GM11168 (cell line): ENCODE results near the gene BBOF1.

Source experiments
- in situ Hi-C: fragments of 300-500 bp; cut with MboI; formaldehyde crosslinking; loops from one replicate; pipeline ENCODE4 v1.12.0; 2022; ENCODE audit warnings: low sequenced_read_pairs; ENCODE audit not compliant: unreplicated experiment

BBOF1 gene

DNA sequence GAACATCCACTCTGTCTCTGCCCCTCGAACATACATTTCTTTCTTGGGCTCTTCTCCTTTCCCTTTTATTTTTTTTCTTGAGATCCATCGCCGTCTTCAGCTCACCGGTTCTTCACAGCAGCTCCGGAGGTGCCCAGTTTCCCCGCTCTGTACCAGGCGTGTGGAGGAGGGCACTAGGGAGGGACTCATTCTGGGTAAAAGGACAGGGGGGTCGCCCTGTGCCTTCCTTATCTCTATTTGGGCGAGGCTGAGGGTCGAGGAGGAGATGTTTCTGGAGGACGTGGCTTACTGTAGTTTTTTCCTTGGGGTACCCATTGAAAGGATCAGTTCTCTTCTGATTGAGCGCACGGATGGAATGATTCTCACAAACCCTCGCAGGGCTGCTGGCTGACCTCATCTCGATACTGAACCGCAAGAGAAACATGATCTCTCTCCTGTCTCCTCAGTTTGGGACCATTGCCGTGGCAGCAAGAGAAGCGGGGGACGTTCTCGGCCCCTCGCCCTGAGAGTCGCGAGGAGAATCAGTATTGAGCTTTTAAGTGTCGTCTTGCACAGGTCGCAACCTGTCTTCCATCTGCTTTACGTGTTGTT lies 66.0 kb downstream of the BBOF1 start:
- in situ Hi-C loops = no loop called here

DNA sequence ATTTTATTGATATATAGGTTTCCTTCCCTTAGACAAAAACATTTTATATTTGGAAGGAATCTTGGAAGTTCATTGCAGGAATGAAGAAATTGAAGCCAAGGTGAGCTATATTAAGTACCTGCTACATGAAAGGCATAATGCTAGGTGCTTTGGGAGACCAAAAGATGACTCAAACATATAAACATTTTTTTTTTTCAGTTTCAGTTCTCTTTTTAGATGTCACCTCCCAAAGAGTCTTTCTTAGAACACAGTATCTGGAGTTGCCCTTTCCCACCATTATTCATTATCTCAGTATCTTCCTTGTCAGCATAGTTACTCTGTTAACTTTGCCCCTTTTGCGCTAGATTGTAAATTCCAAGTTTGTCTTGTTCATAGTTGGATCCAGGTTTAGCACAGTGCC lies 66.7 kb downstream of the BBOF1 start:
- in situ Hi-C loops = no loop called here

DNA sequence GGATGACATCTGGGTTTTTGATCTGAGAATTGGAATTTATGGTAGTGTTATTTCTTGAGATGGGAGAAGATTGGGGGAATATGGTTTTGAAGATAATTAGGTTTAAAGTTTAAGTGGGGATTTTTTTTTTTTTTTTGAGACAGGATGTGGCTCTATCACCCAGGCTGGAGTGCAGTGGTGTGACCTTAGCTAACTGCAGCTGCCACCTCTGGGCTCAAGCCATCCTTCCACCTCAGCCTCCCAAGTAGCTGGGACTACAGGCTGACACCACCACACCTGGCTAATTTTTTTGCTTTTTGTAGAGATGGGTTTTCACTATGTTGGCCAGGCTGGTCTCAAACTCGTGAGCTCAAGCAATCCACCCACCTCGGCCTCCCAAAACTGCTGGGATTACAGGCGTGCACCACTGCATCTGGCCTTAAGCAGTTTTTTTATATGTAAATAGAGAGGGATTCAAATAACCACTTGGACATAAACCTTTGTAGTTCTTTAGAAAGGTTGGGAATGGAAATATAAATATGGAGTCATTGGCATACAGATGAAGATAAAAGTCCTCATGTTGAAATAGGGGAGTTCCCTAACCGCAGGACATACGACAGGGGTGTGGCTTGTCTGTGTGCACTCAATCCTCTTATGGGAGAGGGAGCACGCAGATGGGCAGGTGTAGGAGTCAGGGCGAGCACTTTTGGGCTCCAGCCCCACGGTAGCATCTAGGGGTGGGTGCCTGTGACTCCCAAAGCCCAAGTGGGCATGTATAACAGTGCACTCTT lies 70.3 kb downstream of the BBOF1 start:
- in situ Hi-C loops = no loop called here

DNA sequence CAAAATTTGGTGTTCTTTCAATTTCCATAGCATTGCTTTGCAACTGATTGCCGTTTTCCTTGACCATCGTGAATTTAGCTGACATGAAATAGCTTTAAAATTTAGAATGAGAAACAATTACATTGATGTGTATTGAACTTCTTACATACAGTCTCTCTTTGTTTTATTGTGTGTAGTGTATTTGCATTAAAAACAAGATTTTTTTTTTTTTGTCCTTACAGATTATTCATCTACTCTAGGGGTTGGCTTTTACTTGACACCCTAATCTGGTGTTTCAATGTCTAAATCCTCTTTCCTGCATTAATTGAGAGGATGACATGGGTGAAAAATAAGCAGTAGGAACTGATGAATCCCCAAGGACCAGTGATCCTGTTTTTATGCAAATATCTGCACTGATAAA lies 86.2 kb downstream of the BBOF1 start:
- in situ Hi-C loops = no loop called here

DNA sequence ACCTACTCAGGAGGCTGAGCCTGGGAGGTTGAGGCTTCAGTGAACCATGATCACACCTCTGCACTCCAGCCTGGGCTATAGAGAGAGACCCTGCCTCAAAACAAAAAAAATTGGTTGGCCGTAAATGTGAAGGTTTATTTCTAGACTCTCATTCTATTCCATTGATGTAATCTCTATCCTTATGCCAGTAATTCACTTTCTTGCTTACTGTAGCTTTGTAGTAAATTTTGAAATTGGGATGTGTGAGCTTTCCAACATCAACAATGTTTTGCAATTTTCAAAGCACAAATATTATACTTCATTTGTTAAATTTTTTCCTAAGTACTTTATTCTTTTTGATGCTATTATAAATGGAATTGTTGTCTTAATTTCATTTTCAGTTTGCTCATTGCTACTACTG lies 90.2 kb downstream of the BBOF1 start:
- in situ Hi-C loops = no loop called here

DNA sequence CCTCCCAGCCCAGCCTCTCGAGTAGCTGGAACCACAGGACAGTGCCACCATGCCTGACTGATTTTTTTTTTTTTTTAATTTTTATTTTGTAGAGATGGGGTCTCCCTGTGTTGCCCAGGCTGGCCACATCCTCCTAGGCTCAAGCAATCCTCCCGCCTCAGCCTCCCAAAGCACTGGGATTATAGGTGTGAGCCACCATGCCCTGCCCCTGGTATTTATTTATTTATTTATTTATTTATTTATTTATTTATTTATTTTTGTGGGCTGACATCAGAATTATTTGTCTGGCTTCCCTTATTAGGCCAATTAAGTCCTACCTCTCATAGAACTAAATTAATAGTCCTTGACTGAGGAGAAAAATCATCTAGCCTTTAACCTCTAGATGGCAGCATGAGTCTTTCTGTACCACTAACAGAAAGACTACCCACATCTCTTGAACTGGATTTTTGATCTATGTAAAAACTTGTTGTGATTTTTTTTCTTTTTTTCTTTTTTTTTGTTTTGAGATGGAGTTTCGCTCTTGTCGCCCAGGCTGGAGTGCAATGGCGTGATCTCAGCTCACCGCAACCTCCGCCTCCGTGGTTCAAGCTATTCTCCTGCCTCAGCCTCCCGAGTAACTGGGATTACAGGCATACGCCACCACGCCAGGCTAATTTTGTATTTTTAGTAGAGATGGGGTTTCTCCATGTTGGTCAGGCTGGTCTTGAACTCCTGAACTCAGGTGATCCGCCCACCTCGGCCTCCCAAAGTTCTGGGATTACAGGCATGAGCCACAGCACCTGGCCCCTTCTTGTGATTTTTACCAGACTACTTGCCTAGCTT lies 92.5 kb downstream of the BBOF1 start:
- in situ Hi-C loops = loop anchor here (10.0 kb wide), 1 partner anchor 143 kb away; no protein-coding TSS in a partner anchor
